ENCODE data around the gene RUNDC3A. TPM values are rescaled to one million over a fixed set of nuclear protein-coding genes. Genes with fewer than 3 reads are reported as not detected.

The RUNDC3A gene
- total RNA-seq, 3 donors from 2014 or later (not counting 1 experiment from before 2014, with no cell fraction given), result 0.31 to 0.48 TPM; not detected in 1

GRCh38 chr17:44280392-44280937 lies 27.9 kb upstream of the RUNDC3A start:
- H3K36me3 ChIP-seq (ENCODE audit: control insufficient read depth, insufficient read depth, low read length), result no peaks in the 10 kb centered on the region
- Mint-ChIP-seq H3K27ac (peak overlapping the region; percentile 83 to 92), H3K4me1 (peaks cover 14 to 21% of the 10 kb centered on the region in 2 donors), H3K27me3 (ENCODE audit: low read depth in 2 of 2) (no peaks in the 10 kb centered on the region), H3K9me3 (no peaks in the 10 kb centered on the region), H3K4me3 (peak overlapping the region; percentile 75), H3K36me3 (no peaks in the 10 kb centered on the region)
- ATAC-seq (peak in 1 of 3 donors; percentile 13), DNase-seq (no peak)
- H3K4me3 ChIP-seq (ENCODE audit: low read length), result no peak overlapping the region
- H3K4me1 ChIP-seq (ENCODE audit: control insufficient read depth, insufficient read depth, low read length), result peaks cover 28% of the 10 kb centered on the region
- no peaks in the 10 kb centered on the region for H3K27me3 ChIP-seq (ENCODE audit: control insufficient read depth, insufficient read depth, low read length)
- peak overlapping the region; percentile 80 for H3K27ac ChIP-seq (ENCODE audit: low read length)
- TF ChIP-seq CTCF (IDR thresholded peaks at IDR 0.05), result no peak
- intact Hi-C loops (cut with micrococcal nuclease), result no loop called here
- WGBS (ENCODE audit: insufficient coverage), result 76% methylated on average over 12 of the region's 12 CpGs
- H3K9me3 ChIP-seq (ENCODE audit: control insufficient read depth, insufficient read depth, low read length), result no peaks in the 10 kb centered on the region

GRCh38 chr17:44281570-44281969 lies 26.8 kb upstream of the RUNDC3A start:
- no peaks in the 10 kb centered on the region for H3K27me3 ChIP-seq (ENCODE audit: control insufficient read depth, insufficient read depth, low read length)
- H3K4me1 Mint-ChIP-seq, result peaks cover 14 to 21% of the 10 kb centered on the region in 2 donors
- no peaks in the 10 kb centered on the region for H3K36me3 ChIP-seq (ENCODE audit: control insufficient read depth, insufficient read depth, low read length)
- peaks cover 28% of the 10 kb centered on the region for H3K4me1 ChIP-seq (ENCODE audit: control insufficient read depth, insufficient read depth, low read length)
- no peak for TF ChIP-seq CTCF (IDR thresholded peaks at IDR 0.05)
- DNase-seq, result no peak
- H3K4me3 ChIP-seq (ENCODE audit: low read length), result no peak overlapping the region
- intact Hi-C loops (cut with micrococcal nuclease), result no loop called here
- WGBS (ENCODE audit: insufficient coverage), result 100% methylated on average over 2 of the region's 2 CpGs
- H3K9me3 ChIP-seq (ENCODE audit: control insufficient read depth, insufficient read depth, low read length), result no peaks in the 10 kb centered on the region
- H3K27me3 Mint-ChIP-seq (ENCODE audit: low read depth in 2 of 2), result no peaks in the 10 kb centered on the region
- no peak overlapping the region for H3K27ac ChIP-seq (ENCODE audit: low read length)
- H3K4me3 Mint-ChIP-seq, result no peak overlapping the region
- H3K36me3 Mint-ChIP-seq, result no peaks in the 10 kb centered on the region
- ATAC-seq, result no peak
- H3K27ac Mint-ChIP-seq, result peak overlapping the region in 1 of 2 donors; percentile 62
- H3K9me3 Mint-ChIP-seq, result no peaks in the 10 kb centered on the region

- no peak overlapping the region for H3K4me3 ChIP-seq (ENCODE audit: low read length)
- no peaks in the 10 kb centered on the region for H3K9me3 Mint-ChIP-seq
- intact Hi-C loops (cut with micrococcal nuclease), result no loop called here
- H3K9me3 ChIP-seq (ENCODE audit: control insufficient read depth, insufficient read depth, low read length), result no peaks in the 10 kb centered on the region
- no peak overlapping the region for H3K4me3 Mint-ChIP-seq
- no peaks in the 10 kb centered on the region for H3K27me3 ChIP-seq (ENCODE audit: control insufficient read depth, insufficient read depth, low read length)
- 69% methylated on average over 3 of the region's 3 CpGs for WGBS (ENCODE audit: insufficient coverage)
- H3K36me3 ChIP-seq (ENCODE audit: control insufficient read depth, insufficient read depth, low read length), result no peaks in the 10 kb centered on the region
- H3K27ac ChIP-seq (ENCODE audit: low read length), result no peak overlapping the region
- H3K27me3 Mint-ChIP-seq (ENCODE audit: low read depth in 2 of 2), result no peaks in the 10 kb centered on the region
- no peak for DNase-seq
- H3K36me3 Mint-ChIP-seq, result no peaks in the 10 kb centered on the region
- H3K27ac Mint-ChIP-seq, result no peak overlapping the region
- no peak for TF ChIP-seq CTCF (IDR thresholded peaks at IDR 0.05)
- ATAC-seq, result no peak
- H3K4me1 Mint-ChIP-seq, result peaks cover 14 to 21% of the 10 kb centered on the region in 2 donors
- H3K4me1 ChIP-seq (ENCODE audit: control insufficient read depth, insufficient read depth, low read length), result peaks cover 28% of the 10 kb centered on the region
Measured at GRCh38 chr17:44282264-44282663, 26.1 kb upstream of the RUNDC3A start.
